T-helper 2 cell treated with Interferon-gamma antibody and Interleukin-4, amounts not matched to agents 5 μg/mL and 100 μg/mL, for 36 hours (primary cell): ENCODE measurements around the gene PDZRN3.

Source experiments
- DNase-seq: peaks from one replicate; pipeline ENCODE4 v3.0.0; 2021; ENCODE audit warnings: low spot score
- H3K27ac Mint-ChIP-seq: one replicate; pipeline ENCODE4 v1.8.0; 2021; ENCODE audit warnings: mild to moderate bottlenecking, mixed read lengths
- H3K27me3 Mint-ChIP-seq: one replicate; pipeline ENCODE4 v1.8.0; 2021; ENCODE audit warnings: low read depth, mixed read lengths
- H3K36me3 Mint-ChIP-seq: one replicate; pipeline ENCODE4 v1.8.0; 2021; ENCODE audit warnings: low read depth, mixed read lengths
- H3K4me1 Mint-ChIP-seq: one replicate; pipeline ENCODE4 v1.8.0; 2021; ENCODE audit warnings: low read depth, mixed read lengths
- H3K4me3 Mint-ChIP-seq: one replicate; pipeline ENCODE4 v1.8.0; 2022; ENCODE audit warnings: mild to moderate bottlenecking, moderate library complexity, mixed read lengths
- H3K9me3 Mint-ChIP-seq: one replicate; pipeline ENCODE4 v1.8.0; 2021; ENCODE audit warnings: mixed read lengths

Gene PDZRN3

GRCh38 chr3:73652896-73653295 is 28.2 kb upstream of the PDZRN3 start:
- DNase-seq: no peak
- H3K4me3 Mint-ChIP-seq: no peak overlapping the region
- H3K36me3 Mint-ChIP-seq: no peaks in the 10 kb centered on the region
- H3K27ac Mint-ChIP-seq: no peak overlapping the region
- H3K27me3 Mint-ChIP-seq: no peaks in the 10 kb centered on the region
- H3K9me3 Mint-ChIP-seq: no peaks in the 10 kb centered on the region
- no peaks in the 10 kb centered on the region for H3K4me1 Mint-ChIP-seq

- Mint-ChIP-seq H3K4me3 (no peak overlapping the region), H3K27me3 (no peaks in the 10 kb centered on the region), H3K36me3 (no peaks in the 10 kb centered on the region), H3K27ac (no peak overlapping the region), H3K4me1 (no peaks in the 10 kb centered on the region), H3K9me3 (no peaks in the 10 kb centered on the region)
- no peak for DNase-seq
Observed at GRCh38 chr3:73637042-73637441, 12.3 kb upstream of the PDZRN3 start.

DNA sequence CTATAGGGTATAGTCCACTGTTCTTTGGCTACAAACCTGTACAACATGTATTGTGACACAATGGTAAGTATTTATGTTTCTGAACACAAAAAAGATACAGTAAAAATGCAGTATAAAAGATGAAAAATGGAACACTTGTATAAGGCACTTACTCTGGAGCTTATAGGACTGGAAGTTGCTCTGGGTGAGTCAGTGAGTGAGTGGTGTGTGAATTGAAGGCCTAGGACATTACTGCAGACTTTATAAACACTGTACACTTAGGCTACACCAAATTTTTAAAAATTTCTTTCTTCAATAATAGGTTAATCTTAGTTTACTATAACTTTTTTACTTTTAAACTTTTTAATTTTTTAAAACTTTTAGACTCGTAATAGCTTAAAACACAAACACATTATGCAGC is 10.5 kb upstream of the PDZRN3 start:
- Mint-ChIP-seq H3K4me3 (no peak overlapping the region), H3K36me3 (no peaks in the 10 kb centered on the region), H3K4me1 (no peaks in the 10 kb centered on the region), H3K27me3 (no peaks in the 10 kb centered on the region), H3K9me3 (no peaks in the 10 kb centered on the region), H3K27ac (no peak overlapping the region)
- no peak for DNase-seq

DNA sequence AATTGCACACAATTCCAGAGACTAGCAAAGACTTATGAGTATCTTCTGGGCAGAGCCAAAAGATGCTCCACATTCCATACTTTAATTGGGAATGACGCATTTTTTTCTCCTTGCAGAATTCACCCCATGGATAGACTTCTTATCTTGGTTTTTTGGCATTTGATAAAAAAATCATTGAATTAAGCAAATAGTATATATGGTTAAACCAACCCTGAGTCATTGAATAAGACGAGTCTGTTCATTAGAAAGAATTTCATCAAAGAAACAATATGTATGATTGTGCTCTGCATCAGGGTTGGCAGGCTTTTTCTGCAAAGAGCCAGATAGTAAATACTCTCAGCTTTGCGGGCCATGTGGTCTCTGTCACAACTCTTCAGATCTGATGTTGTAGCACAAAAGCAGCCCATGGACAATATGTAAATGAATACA is 9.2 kb upstream of the PDZRN3 start:
- no peak for DNase-seq
- no peak overlapping the region for H3K27ac Mint-ChIP-seq
- H3K27me3 Mint-ChIP-seq: no peaks in the 10 kb centered on the region
- H3K4me1 Mint-ChIP-seq: no peaks in the 10 kb centered on the region
- H3K4me3 Mint-ChIP-seq: no peak overlapping the region
- no peaks in the 10 kb centered on the region for H3K36me3 Mint-ChIP-seq
- H3K9me3 Mint-ChIP-seq: no peaks in the 10 kb centered on the region

GRCh38 chr3:73633453-73633852 is 8.7 kb upstream of the PDZRN3 start:
- Mint-ChIP-seq H3K27me3 (no peaks in the 10 kb centered on the region), H3K36me3 (no peaks in the 10 kb centered on the region)

GRCh38 chr3:73626106-73626505 is 1.4 kb upstream of the PDZRN3 start:
- Mint-ChIP-seq H3K27me3 (peaks cover 17% of the 10 kb centered on the region), H3K4me3 (no peak overlapping the region), H3K4me1 (no peaks in the 10 kb centered on the region), H3K9me3 (no peaks in the 10 kb centered on the region), H3K27ac (no peak overlapping the region), H3K36me3 (no peaks in the 10 kb centered on the region)
- no peak for DNase-seq

More at GRCh38 chr3:73633453-73633852, 8.7 kb upstream of the PDZRN3 start:
- Mint-ChIP-seq H3K4me1 (no peaks in the 10 kb centered on the region), H3K9me3 (no peaks in the 10 kb centered on the region), H3K4me3 (no peak overlapping the region), H3K27ac (no peak overlapping the region)
- no peak for DNase-seq

DNA sequence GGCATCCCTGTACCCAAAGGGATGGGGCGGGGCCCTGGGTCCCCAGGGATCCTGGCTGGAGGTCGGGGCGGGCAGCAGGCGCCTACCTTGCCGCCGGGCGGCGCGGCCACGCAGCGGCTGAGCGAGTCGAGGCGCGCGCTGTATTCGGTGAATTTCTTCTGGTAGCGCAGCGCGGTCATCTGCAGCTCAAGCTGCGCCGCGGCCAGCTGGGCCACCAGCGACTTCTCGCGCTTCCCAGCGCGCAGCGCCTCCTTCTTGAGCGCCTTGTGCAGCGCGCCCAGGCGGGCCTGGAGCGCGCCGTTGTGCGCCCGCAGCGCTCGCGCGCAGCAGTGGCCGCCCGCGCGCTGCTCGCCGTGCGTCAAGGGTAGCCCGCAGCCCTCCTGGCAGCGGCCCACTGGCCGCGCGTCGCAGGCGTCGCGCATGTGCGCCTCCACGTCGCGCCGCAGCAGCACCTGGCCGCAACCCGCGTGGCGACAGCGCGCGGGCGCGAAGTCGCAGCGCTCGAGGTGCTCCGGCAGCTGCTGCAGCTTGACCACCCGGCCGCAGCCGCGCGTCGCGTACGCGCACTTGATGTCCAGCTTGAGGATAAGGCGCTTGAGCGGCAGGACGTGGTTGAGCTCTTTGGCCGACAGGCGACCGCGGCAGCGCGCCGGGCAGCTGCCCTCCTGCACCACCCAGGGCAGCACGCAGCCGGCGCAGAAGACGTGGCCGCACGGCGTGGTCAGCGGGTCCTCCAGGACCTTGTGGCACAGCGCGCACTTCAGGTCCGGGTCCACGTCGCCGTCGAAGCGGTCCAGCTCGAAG is 522 bp downstream of the PDZRN3 start:
- no peaks in the 10 kb centered on the region for H3K4me1 Mint-ChIP-seq
- no peak for DNase-seq
- no peaks in the 10 kb centered on the region for H3K36me3 Mint-ChIP-seq
- H3K9me3 Mint-ChIP-seq: no peaks in the 10 kb centered on the region
- no peak overlapping the region for H3K4me3 Mint-ChIP-seq
- no peak overlapping the region for H3K27ac Mint-ChIP-seq
- peaks cover 17% of the 10 kb centered on the region for H3K27me3 Mint-ChIP-seq

- no peaks in the 10 kb centered on the region for H3K9me3 Mint-ChIP-seq
- H3K4me1 Mint-ChIP-seq: no peaks in the 10 kb centered on the region
- no peak overlapping the region for H3K4me3 Mint-ChIP-seq
- H3K36me3 Mint-ChIP-seq: no peaks in the 10 kb centered on the region
- DNase-seq: no peak
- H3K27ac Mint-ChIP-seq: no peak overlapping the region
- peaks cover 17% of the 10 kb centered on the region for H3K27me3 Mint-ChIP-seq
Observed at GRCh38 chr3:73623346-73623745, 1.4 kb downstream of the PDZRN3 start.

DNA sequence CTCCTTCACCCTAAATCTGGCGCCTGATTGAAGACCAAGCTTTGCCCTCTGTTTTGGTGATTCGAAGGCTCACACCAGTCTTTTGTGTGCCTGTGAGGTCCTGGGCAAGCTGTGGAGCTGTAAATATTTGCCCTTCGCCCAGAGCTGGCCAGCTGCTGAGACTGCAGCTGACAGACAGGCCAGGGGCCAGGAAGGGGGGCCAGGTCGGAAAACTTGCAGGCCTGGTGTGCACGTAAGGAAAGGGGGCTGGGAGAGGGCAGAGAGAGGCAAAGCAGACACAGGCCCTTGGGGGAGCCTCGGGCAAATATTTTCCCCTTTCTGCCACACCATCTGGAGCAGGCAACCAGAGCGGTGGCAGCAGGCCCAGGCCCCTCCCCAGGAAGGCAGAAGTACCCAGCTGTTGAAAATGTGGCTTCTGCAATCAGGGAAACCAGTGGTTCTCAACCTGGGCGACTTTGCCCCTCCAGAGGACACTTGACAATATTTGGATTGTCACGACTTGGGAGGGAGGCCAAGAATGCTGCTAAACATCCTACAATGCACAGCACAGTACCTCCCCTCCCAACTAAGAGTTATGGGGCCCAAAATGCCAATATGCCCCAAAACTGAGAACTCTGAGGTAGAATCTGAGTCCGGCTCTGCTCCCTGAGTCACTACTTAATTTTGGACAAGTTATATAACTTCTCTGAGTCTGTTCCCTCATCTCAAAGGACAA is 2.5 kb downstream of the PDZRN3 start:
- no peak overlapping the region for H3K4me3 Mint-ChIP-seq
- no peaks in the 10 kb centered on the region for H3K4me1 Mint-ChIP-seq
- no peaks in the 10 kb centered on the region for H3K9me3 Mint-ChIP-seq
- no peak overlapping the region for H3K27ac Mint-ChIP-seq
- peaks cover 17% of the 10 kb centered on the region for H3K27me3 Mint-ChIP-seq
- no peaks in the 10 kb centered on the region for H3K36me3 Mint-ChIP-seq
- DNase-seq: no peak

DNA sequence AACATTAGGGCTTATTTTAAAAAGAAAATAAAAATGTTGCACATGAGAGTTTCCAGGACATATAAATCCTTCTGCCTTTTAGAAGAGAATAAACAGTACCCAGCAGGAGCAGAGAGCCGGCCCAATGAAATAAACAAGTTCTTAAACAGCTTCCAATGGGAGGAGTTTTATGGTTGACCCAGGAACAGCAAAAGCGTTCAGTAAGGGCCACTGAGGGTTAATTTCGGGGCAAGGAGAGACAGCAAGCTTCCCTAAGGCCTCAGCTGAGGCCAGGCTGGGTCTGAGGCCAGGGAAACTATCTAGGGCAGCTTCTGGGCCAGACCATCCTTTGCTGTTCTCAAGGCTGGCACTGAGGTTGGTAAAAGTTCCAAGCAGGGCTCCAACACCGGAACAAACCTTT is 3.4 kb downstream of the PDZRN3 start:
- Mint-ChIP-seq H3K4me3 (no peak overlapping the region), H3K4me1 (no peaks in the 10 kb centered on the region), H3K36me3 (no peaks in the 10 kb centered on the region), H3K27me3 (peaks cover 15% of the 10 kb centered on the region), H3K9me3 (no peaks in the 10 kb centered on the region), H3K27ac (no peak overlapping the region)
- no peak for DNase-seq

- Mint-ChIP-seq H3K4me3 (no peak overlapping the region), H3K27ac (no peak overlapping the region), H3K36me3 (no peaks in the 10 kb centered on the region), H3K9me3 (no peaks in the 10 kb centered on the region), H3K27me3 (peaks cover under 1% of the 10 kb centered on the region), H3K4me1 (no peaks in the 10 kb centered on the region)
- DNase-seq: no peak
Observed at GRCh38 chr3:73618461-73618860, 6.3 kb downstream of the PDZRN3 start.

DNA sequence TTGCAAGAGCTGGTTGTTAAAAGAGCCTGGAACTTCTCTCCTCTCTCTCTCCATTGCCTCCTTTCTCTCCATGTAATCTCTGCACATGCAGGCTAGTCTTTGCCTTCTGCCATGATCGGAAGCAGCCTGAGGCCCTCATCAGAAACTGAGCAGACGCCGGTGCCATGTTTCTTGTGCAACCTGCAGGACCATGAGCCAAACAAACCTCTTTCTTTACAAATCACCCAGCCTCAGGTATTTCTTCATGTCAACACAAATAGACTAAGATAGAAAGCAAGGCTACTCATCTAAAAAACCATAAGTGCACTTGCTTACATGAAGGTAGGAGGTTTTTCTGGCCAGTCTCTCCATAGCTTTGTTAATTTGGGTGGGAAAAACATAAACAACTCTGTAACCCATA is 8.7 kb downstream of the PDZRN3 start:
- no peak overlapping the region for H3K4me3 Mint-ChIP-seq
- DNase-seq: no peak
- H3K36me3 Mint-ChIP-seq: no peaks in the 10 kb centered on the region
- H3K27me3 Mint-ChIP-seq: no peaks in the 10 kb centered on the region
- no peaks in the 10 kb centered on the region for H3K4me1 Mint-ChIP-seq
- H3K27ac Mint-ChIP-seq: no peak overlapping the region
- H3K9me3 Mint-ChIP-seq: no peaks in the 10 kb centered on the region

GRCh38 chr3:73614419-73614818 is 10.3 kb downstream of the PDZRN3 start:
- no peak overlapping the region for H3K27ac Mint-ChIP-seq
- DNase-seq: no peak
- H3K27me3 Mint-ChIP-seq: no peaks in the 10 kb centered on the region
- H3K9me3 Mint-ChIP-seq: no peaks in the 10 kb centered on the region
- no peaks in the 10 kb centered on the region for H3K36me3 Mint-ChIP-seq
- H3K4me3 Mint-ChIP-seq: no peak overlapping the region
- no peaks in the 10 kb centered on the region for H3K4me1 Mint-ChIP-seq

DNA sequence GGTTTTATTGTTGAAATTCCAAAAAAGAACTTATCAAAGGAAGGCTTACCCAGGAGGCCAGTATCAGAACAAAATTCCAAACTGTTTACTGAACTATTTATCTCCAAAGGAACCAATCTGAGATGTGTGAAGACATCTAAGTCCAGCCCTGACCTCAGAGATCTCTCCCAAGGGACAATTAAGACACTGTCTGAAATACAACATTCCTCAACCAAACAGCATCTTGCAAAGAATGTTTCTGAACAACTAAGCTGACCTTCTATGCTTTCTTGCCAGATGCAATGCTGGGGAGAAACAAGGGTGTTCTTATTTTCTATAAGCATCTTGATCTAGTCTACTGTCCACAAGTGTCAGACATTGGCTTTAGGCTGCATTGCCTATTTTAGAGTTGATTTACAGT is 13.6 kb downstream of the PDZRN3 start:
- Mint-ChIP-seq H3K4me3 (no peak overlapping the region), H3K27me3 (no peaks in the 10 kb centered on the region), H3K36me3 (no peaks in the 10 kb centered on the region), H3K9me3 (no peaks in the 10 kb centered on the region), H3K27ac (no peak overlapping the region), H3K4me1 (no peaks in the 10 kb centered on the region)
- no peak for DNase-seq
